GM12878 (cell line): ENCODE data around the gene CTIF. TPM values are rescaled to one million over a fixed set of nuclear protein-coding genes. Genes with fewer than 3 reads are reported as not detected.

Experiments
- CEBPB ChIP-seq, 2 experiments: fragments of 150-350 bp in 1 of 2; IDR thresholded peaks; 2 replicates each; pipeline ENCODE4 v1.6.1; 2012 to 2014; ENCODE audit warnings: low read depth in 2 of 2, low read length in 2 of 2, borderline replicate concordance in 1 of 2, inconsistent platforms in 1 of 2
- HSF1 ChIP-seq: fragments of 150-350 bp; IDR thresholded peaks from 2 replicates; pipeline ENCODE4 v1.6.1; 2014; ENCODE audit warnings: mild to moderate bottlenecking, low read depth, low read length
- MTA2 ChIP-seq: fragments of 450-650 bp; IDR thresholded peaks from 2 replicates; pipeline ENCODE4 v1.6.1; 2016; ENCODE audit warnings: low read depth, mild to moderate bottlenecking, moderate library complexity
- PAX8 ChIP-seq: fragments of 450-650 bp; IDR thresholded peaks from 2 replicates; pipeline ENCODE4 v1.6.1; 2017; ENCODE audit warnings: mild to moderate bottlenecking, moderate library complexity
- RAD51 ChIP-seq: fragments of 450-650 bp; IDR thresholded peaks from 2 replicates; pipeline ENCODE4 v1.6.1; 2016; ENCODE audit warnings: moderate library complexity, mild to moderate bottlenecking, inconsistent platforms
- RBBP5 ChIP-seq: fragments of 200-600 bp; sonication (generic); conservative IDR thresholded peaks from 2 replicates; pipeline ENCODE4 v1.6.1; 2016
- USF2 ChIP-seq: IDR thresholded peaks from 2 replicates; pipeline ENCODE4 v1.6.1; 2011; ENCODE audit warnings: low read depth, low read length, improper control_type of control experiment, borderline replicate concordance
- ZBTB40 ChIP-seq: fragments of 450-650 bp; IDR thresholded peaks from 2 replicates; pipeline ENCODE4 v1.6.1; 2016; ENCODE audit warnings: mild to moderate bottlenecking, moderate library complexity, borderline replicate concordance
- ZNF207 ChIP-seq: fragments of 450-650 bp; IDR thresholded peaks from 2 replicates; pipeline ENCODE4 v1.6.1; 2014; ENCODE audit warnings: antibody characterized with exemption, mild to moderate bottlenecking, borderline replicate concordance
- ZSCAN29 ChIP-seq: fragments of 450-650 bp; IDR thresholded peaks from 2 replicates; pipeline ENCODE4 v1.6.1; 2017; ENCODE audit warnings: mild to moderate bottlenecking, moderate library complexity
- polyA plus RNA-seq, 11 experiments: library from polyadenylated mRNA; depleted of rRNA in 4 of 11; unstranded in 6 of 11; stranded (reverse) in 5 of 11; fragments of >200 nt; fragmentation: Nextera tagmentation in 4 of 11; fragmentation: Illumina TruSeq in 1 of 11; extraction: Ambion mirVana in 4 of 11; extraction: Trizol in 1 of 11; gene quantifications; 1 replicate in 1 of 11; 2 replicates in 10 of 11; pipeline versions ENCODE4 v1.2.1 to v1.2.3, GENCODE V29; 2011 to 2016; ENCODE audit warnings: inconsistent platforms in 2 of 11, missing spikeins in 2 of 11, low read depth in 1 of 11
- total RNA-seq, 4 experiments: library from RNA; depleted of rRNA in 3 of 4; stranded (reverse); fragments of >200 nt in 3 of 4; fragmentation: Illumina TruSeq in 1 of 4; extraction: Trizol in 1 of 4; gene quantifications; 2 replicates each; pipeline versions ENCODE4 v1.2.1 to v1.2.3, GENCODE V29; 2013 to 2021
- TF ChIP-seq, protein P1 (sequence below): IDR thresholded peaks from 2 replicates; pipeline ENCODE4 v1.6.1; 2011; ENCODE audit warnings: low read depth, mild to moderate bottlenecking, low read length, moderate library complexity, borderline replicate concordance; ENCODE audit errors: extremely low read depth
- TF ChIP-seq, protein P2 (sequence below), 3 experiments: IDR thresholded peaks in 2 of 3; conservative IDR thresholded peaks in 1 of 3; 2 replicates each; pipeline ENCODE4 v1.5.1; 2011; ENCODE audit warnings: low read depth in 3 of 3, low read length in 3 of 3, mild to moderate bottlenecking in 3 of 3, control low read depth in 2 of 3, moderate library complexity in 2 of 3, inconsistent platforms in 1 of 3, mixed read lengths in 1 of 3; ENCODE audit not compliant: control insufficient read depth in 2 of 3, insufficient read depth in 1 of 3; ENCODE audit errors: extremely low read depth in 1 of 3
- TF ChIP-seq, protein P3 (sequence below): fragments of 450-650 bp; IDR thresholded peaks from 2 replicates; pipeline ENCODE4 v1.6.1; 2017; ENCODE audit warnings: mild to moderate bottlenecking, moderate library complexity
- TF ChIP-seq, protein P4 (sequence below): IDR thresholded peaks from 2 replicates; pipeline ENCODE4 v1.6.1; 2012; ENCODE audit warnings: low read depth, low read length, improper control_type of control experiment

CTIF gene
- total and polyA plus RNA-seq, 10 of the 15 experiments (the other 5 are each of a cell fraction or from before 2014, with no cell fraction given) = 0.06 to 11.6 (median 2.5) TPM

DNA sequence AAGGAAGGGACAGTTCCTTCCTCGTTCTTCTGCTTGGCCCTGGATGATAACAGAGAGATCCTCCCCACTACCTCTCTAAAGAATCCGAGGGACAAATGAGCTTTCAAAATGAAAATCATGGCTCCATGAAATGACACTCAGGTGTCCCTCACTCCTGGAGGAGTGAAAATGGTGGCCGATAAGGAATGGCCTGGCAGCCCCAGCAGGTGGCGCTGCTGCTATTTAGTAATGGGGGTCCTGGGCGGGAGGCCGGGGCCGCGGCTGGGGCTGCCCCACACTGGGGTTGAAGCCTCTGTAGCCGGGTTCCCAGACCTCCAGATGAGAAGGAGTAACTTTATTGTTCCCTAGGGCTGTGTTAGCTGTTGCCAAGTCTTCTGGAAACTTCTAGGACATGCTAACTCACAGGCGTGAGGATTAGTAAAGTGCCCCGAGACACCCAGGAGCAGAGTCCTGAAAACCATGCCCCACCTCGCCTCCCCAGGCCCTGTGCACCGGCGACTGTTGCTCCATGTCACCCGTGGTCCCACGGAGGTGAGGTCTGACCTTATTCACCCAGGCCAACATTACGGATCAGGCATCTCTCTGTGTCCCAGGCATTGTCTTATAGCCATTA lies 138.0 kb downstream of the CTIF start (continued):
- no peak for TF ChIP-seq CEBPB (IDR thresholded peaks at IDR 0.05; ENCODE audit: borderline replicate concordance in 1 of 2, low read depth in 2 of 2, low read length in 2 of 2)
- TF ChIP-seq RAD51 = no peak
- TF ChIP-seq RBBP5 = no peak
- TF ChIP-seq ZSCAN29 = no peak
- TF ChIP-seq HSF1 = 0 out of 2 replicates have a peak, but pooled peaks have one; percentile 27
- TF ChIP-seq ZNF207 = no peak
- TF ChIP-seq, protein P1, sequence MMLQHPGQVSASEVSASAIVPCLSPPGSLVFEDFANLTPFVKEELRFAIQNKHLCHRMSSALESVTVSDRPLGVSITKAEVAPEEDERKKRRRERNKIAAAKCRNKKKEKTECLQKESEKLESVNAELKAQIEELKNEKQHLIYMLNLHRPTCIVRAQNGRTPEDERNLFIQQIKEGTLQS = no peak
- peak; percentile 48 for TF ChIP-seq ZBTB40
- no peak for TF ChIP-seq MTA2
- TF ChIP-seq, protein P2, sequence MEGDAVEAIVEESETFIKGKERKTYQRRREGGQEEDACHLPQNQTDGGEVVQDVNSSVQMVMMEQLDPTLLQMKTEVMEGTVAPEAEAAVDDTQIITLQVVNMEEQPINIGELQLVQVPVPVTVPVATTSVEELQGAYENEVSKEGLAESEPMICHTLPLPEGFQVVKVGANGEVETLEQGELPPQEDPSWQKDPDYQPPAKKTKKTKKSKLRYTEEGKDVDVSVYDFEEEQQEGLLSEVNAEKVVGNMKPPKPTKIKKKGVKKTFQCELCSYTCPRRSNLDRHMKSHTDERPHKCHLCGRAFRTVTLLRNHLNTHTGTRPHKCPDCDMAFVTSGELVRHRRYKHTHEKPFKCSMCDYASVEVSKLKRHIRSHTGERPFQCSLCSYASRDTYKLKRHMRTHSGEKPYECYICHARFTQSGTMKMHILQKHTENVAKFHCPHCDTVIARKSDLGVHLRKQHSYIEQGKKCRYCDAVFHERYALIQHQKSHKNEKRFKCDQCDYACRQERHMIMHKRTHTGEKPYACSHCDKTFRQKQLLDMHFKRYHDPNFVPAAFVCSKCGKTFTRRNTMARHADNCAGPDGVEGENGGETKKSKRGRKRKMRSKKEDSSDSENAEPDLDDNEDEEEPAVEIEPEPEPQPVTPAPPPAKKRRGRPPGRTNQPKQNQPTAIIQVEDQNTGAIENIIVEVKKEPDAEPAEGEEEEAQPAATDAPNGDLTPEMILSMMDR (IDR thresholded peaks at IDR 0.05 in 2 of 3, conservative IDR thresholded peaks at IDR 0.05 in 1 of 3; ENCODE audit: control insufficient read depth in 2 of 3, extremely low read depth in 1 of 3, insufficient read depth in 1 of 3, low read depth in 3 of 3, low read length in 3 of 3) = peak; percentile 81 to 85 (median 85)
- no peak for TF ChIP-seq USF2
- TF ChIP-seq, protein P3, sequence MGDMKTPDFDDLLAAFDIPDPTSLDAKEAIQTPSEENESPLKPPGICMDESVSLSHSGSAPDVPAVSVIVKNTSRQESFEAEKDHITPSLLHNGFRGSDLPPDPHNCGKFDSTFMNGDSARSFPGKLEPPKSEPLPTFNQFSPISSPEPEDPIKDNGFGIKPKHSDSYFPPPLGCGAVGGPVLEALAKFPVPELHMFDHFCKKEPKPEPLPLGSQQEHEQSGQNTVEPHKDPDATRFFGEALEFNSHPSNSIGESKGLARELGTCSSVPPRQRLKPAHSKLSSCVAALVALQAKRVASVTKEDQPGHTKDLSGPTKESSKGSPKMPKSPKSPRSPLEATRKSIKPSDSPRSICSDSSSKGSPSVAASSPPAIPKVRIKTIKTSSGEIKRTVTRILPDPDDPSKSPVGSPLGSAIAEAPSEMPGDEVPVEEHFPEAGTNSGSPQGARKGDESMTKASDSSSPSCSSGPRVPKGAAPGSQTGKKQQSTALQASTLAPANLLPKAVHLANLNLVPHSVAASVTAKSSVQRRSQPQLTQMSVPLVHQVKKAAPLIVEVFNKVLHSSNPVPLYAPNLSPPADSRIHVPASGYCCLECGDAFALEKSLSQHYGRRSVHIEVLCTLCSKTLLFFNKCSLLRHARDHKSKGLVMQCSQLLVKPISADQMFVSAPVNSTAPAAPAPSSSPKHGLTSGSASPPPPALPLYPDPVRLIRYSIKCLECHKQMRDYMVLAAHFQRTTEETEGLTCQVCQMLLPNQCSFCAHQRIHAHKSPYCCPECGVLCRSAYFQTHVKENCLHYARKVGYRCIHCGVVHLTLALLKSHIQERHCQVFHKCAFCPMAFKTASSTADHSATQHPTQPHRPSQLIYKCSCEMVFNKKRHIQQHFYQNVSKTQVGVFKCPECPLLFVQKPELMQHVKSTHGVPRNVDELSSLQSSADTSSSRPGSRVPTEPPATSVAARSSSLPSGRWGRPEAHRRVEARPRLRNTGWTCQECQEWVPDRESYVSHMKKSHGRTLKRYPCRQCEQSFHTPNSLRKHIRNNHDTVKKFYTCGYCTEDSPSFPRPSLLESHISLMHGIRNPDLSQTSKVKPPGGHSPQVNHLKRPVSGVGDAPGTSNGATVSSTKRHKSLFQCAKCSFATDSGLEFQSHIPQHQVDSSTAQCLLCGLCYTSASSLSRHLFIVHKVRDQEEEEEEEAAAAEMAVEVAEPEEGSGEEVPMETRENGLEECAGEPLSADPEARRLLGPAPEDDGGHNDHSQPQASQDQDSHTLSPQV = no peak
- no peak for TF ChIP-seq PAX8
- TF ChIP-seq, protein P4, sequence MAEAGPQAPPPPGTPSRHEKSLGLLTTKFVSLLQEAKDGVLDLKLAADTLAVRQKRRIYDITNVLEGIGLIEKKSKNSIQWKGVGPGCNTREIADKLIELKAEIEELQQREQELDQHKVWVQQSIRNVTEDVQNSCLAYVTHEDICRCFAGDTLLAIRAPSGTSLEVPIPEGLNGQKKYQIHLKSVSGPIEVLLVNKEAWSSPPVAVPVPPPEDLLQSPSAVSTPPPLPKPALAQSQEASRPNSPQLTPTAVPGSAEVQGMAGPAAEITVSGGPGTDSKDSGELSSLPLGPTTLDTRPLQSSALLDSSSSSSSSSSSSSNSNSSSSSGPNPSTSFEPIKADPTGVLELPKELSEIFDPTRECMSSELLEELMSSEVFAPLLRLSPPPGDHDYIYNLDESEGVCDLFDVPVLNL = no peak
